HEK293T (cell line): ENCODE measurements around the gene TAS1R2.

Experiments
- CTCF ChIA-PET: fragments of 350-600 bp; formaldehyde crosslinking; extraction: SDS; loops from one replicate; lab custom pipeline; 2021; ENCODE audit warnings: antibody characterized with exemption, inconsistent platforms; lab: Yijun Ruan, JAX
- POLR2A ChIA-PET: fragments of 350-600 bp; formaldehyde crosslinking; extraction: SDS; loops from one replicate; lab custom pipeline; 2020; ENCODE audit warnings: antibody characterized with exemption, inconsistent platforms; lab: Yijun Ruan, JAX
- DNase-seq: peaks from one replicate; pipeline ENCODE4 v3.0.0; 2012; ENCODE audit warnings: mixed read lengths; ENCODE audit errors: extremely low spot score
- ARNT ChIP-seq: fragments of 450-650 bp; IDR thresholded peaks from 2 replicates; pipeline ENCODE4 v1.6.1; 2017; ENCODE audit warnings: mild to moderate bottlenecking
- BHLHE40 ChIP-seq: fragments of 450-650 bp; IDR thresholded peaks from 2 replicates; pipeline ENCODE4 v1.6.1; 2016; ENCODE audit warnings: mild to moderate bottlenecking, moderate library complexity, borderline replicate concordance
- CTBP1 ChIP-seq: fragments of 450-650 bp; IDR thresholded peaks from 2 replicates; pipeline ENCODE4 v1.6.1; 2016; ENCODE audit warnings: borderline replicate concordance
- ELF4 ChIP-seq: fragments of 450-650 bp; IDR thresholded peaks from 2 replicates; pipeline ENCODE4 v1.6.1; 2017; ENCODE audit warnings: antibody characterized with exemption
- FOXA1 ChIP-seq: fragments of 450-650 bp; IDR thresholded peaks from 2 replicates; pipeline ENCODE4 v1.6.1; 2016; ENCODE audit warnings: mild to moderate bottlenecking
- FOXK2 ChIP-seq: fragments of 450-650 bp; IDR thresholded peaks from 2 replicates; pipeline ENCODE4 v1.6.1; 2016; ENCODE audit warnings: mild to moderate bottlenecking
- FOXM1 ChIP-seq: fragments of 450-650 bp; IDR thresholded peaks from 2 replicates; pipeline ENCODE4 v1.6.1; 2017; ENCODE audit warnings: mild to moderate bottlenecking, borderline replicate concordance
- HDGF ChIP-seq: fragments of 450-650 bp; IDR thresholded peaks from 2 replicates; pipeline ENCODE4 v1.6.1; 2017; ENCODE audit warnings: antibody characterized with exemption, borderline replicate concordance
- L3MBTL2 ChIP-seq: fragments of 450-650 bp; conservative IDR thresholded peaks from 2 replicates; pipeline ENCODE4 v1.6.1; 2016; ENCODE audit warnings: mild to moderate bottlenecking
- LEF1 ChIP-seq: fragments of 450-650 bp; IDR thresholded peaks from 2 replicates; pipeline ENCODE4 v1.6.1; 2017; ENCODE audit warnings: mild to moderate bottlenecking, borderline replicate concordance
- NFRKB ChIP-seq: fragments of 450-650 bp; IDR thresholded peaks from 2 replicates; pipeline ENCODE4 v1.6.1; 2016; ENCODE audit warnings: mild to moderate bottlenecking, moderate library complexity
- PKNOX1 ChIP-seq: fragments of 450-650 bp; IDR thresholded peaks from 2 replicates; pipeline ENCODE4 v1.6.1; 2016
- SP1 ChIP-seq: fragments of 450-650 bp; IDR thresholded peaks from 2 replicates; pipeline ENCODE4 v1.6.1; 2017
- SUZ12 ChIP-seq: fragments of 450-650 bp; IDR thresholded peaks from 2 replicates; pipeline ENCODE4 v1.6.1; 2016; ENCODE audit warnings: mild to moderate bottlenecking
- TARDBP ChIP-seq: fragments of 450-650 bp; IDR thresholded peaks from 2 replicates; pipeline ENCODE4 v1.6.1; 2016
- ZNF384 ChIP-seq: fragments of 450-650 bp; IDR thresholded peaks from 2 replicates; pipeline ENCODE4 v1.6.1; 2016

TAS1R2 gene

DNA sequence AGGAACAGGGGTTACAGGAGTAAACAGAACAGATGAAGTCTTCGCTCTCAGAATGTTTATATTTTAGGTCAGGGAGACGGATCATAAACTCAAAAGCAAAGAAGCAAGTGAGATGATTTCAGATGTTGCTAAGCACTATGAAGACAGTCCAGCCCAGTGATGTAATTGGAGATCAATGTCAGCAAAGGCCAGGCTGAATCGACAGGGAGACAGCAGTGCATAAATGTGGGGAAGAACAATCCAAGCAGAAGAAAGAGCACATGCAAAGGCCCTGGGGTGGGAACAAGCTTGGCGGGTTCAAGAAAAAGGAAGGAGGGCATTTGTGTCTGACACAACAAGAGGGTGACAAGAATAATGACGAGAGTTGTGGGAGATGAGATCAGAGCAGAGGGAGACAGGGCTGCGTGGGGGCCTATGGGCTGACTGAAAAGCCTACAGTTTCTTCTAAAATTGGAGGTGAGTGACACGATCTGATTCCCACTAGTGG lies 47.0 kb downstream of the TAS1R2 start:
- no peak for TF ChIP-seq ARNT
- no peak for TF ChIP-seq BHLHE40
- no peak for TF ChIP-seq HDGF
- no peak for TF ChIP-seq ZNF384
- TF ChIP-seq CTBP1: no peak
- TF ChIP-seq FOXM1: no peak
- TF ChIP-seq LEF1: no peak
- TF ChIP-seq ELF4: no peak
- TF ChIP-seq PKNOX1: no peak
- TF ChIP-seq FOXA1: no peak
- TF ChIP-seq TARDBP: no peak
- TF ChIP-seq FOXK2: no peak
- TF ChIP-seq L3MBTL2: no peak
- no peak for TF ChIP-seq SP1
- no peak for TF ChIP-seq NFRKB
- ChIA-PET CTCF (no interaction called here), POLR2A (no interaction called here)
- no peak for DNase-seq

GRCh38 chr1:18811733-18812452 lies 47.6 kb downstream of the TAS1R2 start:
- ChIA-PET CTCF (interaction anchor here (1.0 to 1.1 kb wide), 2 partner anchors 206 to 215 kb away, joined by 3 to 4 read pairs; no protein-coding TSS in a partner anchor), POLR2A (interaction anchor here (0.8 kb wide), 1 partner anchor 91 kb away, joined by 3 read pairs; no protein-coding TSS in a partner anchor)
- no peak for DNase-seq
- TF ChIP-seq NFRKB (no peak), L3MBTL2 (no peak), BHLHE40 (no peak), SUZ12 (no peak), ZNF384 (no peak), ARNT (no peak), ELF4 (no peak), FOXM1 (no peak), HDGF (no peak)

DNA sequence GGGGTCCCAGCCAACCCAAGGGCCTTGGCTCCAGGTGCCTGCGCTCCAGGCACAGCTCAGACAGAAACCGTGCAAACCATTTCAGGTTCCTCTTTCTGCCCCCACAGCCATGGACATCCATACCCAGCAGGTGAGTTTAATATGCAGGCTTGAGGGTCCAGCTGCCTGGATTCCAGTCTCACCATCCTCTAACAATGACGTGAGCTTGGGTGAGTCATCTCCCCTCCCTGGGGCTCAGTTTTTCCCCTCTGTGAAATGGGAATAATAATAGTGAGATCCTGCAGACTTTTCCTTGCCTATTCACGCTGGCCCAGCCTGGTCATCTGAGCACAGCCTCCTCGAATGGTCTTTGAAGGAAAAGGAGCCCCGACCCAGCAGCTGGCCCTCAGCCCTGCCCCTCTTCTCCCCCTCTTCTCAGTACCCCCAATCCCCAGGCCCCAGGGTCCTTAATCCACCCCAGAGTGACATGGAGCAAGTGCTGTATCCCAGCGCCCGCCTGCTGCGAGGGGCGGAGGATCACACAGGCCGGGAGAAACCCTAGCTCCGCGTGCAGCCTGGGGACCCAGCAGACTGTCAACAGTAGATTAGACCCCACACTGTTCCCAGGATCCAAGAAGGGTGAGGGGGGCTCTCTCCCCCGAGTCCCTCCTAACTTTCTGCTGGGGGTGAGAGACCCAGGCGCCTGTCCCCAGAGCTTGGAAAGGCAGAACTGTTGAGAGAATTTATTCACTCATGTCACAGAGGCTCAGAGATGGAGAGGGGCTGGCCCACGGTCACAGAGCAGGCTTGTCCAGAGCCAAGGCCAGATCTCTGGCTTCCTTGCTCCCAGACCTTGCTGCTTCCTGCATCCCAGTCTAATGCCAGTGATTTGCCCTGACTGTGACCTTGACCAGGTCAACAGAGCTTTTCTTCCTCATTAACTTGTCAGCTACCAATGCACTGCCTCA lies 49.2 kb downstream of the TAS1R2 start:
- TF ChIP-seq SP1: no peak
- no peak for TF ChIP-seq L3MBTL2
- no peak for TF ChIP-seq TARDBP
- no peak for TF ChIP-seq PKNOX1
- TF ChIP-seq BHLHE40: no peak
- no peak for TF ChIP-seq ARNT
- TF ChIP-seq FOXA1: no peak
- TF ChIP-seq FOXM1: no peak
- TF ChIP-seq HDGF: no peak
- TF ChIP-seq ELF4: no peak
- TF ChIP-seq SUZ12: no peak
- TF ChIP-seq FOXK2: no peak
- no peak for TF ChIP-seq CTBP1
- no peak for TF ChIP-seq NFRKB
- ChIA-PET POLR2A (no interaction called here), CTCF (interaction anchor here (0.6 to 2.3 kb wide), 4 partner anchors 205 to 1666 kb away, joined by 3 to 5 read pairs (median 4); no protein-coding TSS in a partner anchor)
- DNase-seq: no peak

DNA sequence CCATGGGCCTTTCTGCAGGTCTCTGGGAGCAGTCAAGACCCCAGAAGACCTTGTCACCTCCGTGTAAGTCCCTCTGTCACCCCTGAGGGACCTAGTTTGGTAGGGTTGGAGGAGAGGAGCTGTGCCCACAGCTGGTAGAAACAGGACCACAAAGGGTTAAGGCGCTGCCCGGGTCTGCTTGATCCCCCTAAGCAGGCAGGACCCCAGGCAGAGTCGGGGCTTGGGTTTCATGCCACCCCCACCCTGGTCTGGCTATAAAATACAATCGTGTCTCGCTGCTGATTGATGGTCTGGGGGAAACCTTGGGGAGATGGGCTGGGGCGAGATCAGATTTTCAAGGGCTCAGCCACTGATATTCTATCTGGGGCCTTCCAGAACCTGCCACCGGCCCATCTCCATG lies 50.9 kb downstream of the TAS1R2 start:
- CTCF ChIA-PET: interaction anchor here (2.3 kb wide), 1 partner anchor 211 kb away, joined by 5 read pairs; no protein-coding TSS in a partner anchor
- no peak for DNase-seq
- POLR2A ChIA-PET: no interaction called here
- TF ChIP-seq FOXA1 (no peak), ZNF384 (no peak), HDGF (no peak), PKNOX1 (no peak), NFRKB (no peak), L3MBTL2 (no peak), CTBP1 (no peak), ARNT (no peak), BHLHE40 (no peak), SP1 (no peak), LEF1 (no peak), SUZ12 (no peak), FOXM1 (no peak), TARDBP (no peak), ELF4 (no peak), FOXK2 (no peak)
